Coronary artery (tissue), 2 donors: ENCODE measurements around the gene BASP1.

ENCODE experiments used
- DNase-seq: peaks from one replicate; pipeline ENCODE4 v3.0.0-alpha.2; 2017; ENCODE audit warnings: low spot score
- H3K27ac ChIP-seq, 2 donors: fragments of 200-600 bp; sonication (generic); one replicate each; pipeline ENCODE4 v1.5.1; 2016 to 2019
- H3K4me3 ChIP-seq: fragments of 200-600 bp; sonication (generic); 2 replicates; pipeline ENCODE4 v1.5.1; 2016; ENCODE audit warnings: mild to moderate bottlenecking, moderate library complexity
- TF ChIP-seq, protein P1 (sequence below): fragments of 200-600 bp; sonication (generic); IDR thresholded peaks from one replicate; pipeline ENCODE4 v1.5.1; 2019; ENCODE audit warnings: antibody characterized with exemption

Gene BASP1

DNA sequence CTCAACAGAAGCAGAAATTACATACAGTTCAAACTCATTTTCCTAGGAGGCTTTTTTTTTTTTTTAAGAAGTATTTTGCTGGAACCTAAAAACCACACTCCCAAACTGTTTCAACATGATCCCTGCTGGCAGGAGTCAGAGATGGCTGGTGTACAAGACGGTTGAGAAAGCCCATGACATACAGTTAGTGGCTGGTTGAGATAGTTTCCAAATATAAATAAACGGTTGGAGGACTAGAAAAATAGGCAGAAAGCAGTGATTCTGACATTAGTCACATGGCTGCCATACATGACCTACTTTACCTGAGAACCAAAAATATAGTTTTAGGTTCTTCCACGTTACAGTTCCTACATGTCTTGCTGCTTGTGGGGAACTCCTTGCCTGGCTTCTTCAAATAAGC lies 31.7 kb upstream of the BASP1 start:
- TF ChIP-seq, protein P1, sequence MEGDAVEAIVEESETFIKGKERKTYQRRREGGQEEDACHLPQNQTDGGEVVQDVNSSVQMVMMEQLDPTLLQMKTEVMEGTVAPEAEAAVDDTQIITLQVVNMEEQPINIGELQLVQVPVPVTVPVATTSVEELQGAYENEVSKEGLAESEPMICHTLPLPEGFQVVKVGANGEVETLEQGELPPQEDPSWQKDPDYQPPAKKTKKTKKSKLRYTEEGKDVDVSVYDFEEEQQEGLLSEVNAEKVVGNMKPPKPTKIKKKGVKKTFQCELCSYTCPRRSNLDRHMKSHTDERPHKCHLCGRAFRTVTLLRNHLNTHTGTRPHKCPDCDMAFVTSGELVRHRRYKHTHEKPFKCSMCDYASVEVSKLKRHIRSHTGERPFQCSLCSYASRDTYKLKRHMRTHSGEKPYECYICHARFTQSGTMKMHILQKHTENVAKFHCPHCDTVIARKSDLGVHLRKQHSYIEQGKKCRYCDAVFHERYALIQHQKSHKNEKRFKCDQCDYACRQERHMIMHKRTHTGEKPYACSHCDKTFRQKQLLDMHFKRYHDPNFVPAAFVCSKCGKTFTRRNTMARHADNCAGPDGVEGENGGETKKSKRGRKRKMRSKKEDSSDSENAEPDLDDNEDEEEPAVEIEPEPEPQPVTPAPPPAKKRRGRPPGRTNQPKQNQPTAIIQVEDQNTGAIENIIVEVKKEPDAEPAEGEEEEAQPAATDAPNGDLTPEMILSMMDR, result no peak
- no peak overlapping the region for H3K4me3 ChIP-seq
- no peak for DNase-seq
- peak overlapping the region; percentile 15 to 50 for H3K27ac ChIP-seq

DNA sequence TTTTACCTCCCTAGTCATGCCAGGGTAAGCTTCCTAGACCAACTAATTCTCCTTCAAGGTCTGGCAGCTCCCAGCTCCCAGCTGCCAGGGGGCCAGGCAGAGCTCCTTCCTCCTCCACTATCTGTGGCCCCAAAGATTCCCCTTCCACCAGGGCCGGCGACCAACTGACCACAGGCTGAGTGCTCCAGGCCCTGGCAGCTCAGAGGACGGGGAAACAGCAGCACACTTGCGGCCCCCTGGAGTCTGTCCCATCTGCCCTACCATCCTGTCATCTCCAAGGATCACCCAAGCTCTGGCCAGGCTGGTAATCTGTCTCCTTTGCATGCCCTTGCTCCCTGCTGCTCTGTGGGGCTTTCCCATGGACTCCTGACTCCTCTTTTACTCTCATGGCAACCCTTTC lies 31.2 kb upstream of the BASP1 start:
- H3K4me3 ChIP-seq, result no peak overlapping the region
- H3K27ac ChIP-seq, result peak overlapping the region; percentile 15 to 50
- TF ChIP-seq, protein P1, result no peak
- DNase-seq, result no peak

DNA sequence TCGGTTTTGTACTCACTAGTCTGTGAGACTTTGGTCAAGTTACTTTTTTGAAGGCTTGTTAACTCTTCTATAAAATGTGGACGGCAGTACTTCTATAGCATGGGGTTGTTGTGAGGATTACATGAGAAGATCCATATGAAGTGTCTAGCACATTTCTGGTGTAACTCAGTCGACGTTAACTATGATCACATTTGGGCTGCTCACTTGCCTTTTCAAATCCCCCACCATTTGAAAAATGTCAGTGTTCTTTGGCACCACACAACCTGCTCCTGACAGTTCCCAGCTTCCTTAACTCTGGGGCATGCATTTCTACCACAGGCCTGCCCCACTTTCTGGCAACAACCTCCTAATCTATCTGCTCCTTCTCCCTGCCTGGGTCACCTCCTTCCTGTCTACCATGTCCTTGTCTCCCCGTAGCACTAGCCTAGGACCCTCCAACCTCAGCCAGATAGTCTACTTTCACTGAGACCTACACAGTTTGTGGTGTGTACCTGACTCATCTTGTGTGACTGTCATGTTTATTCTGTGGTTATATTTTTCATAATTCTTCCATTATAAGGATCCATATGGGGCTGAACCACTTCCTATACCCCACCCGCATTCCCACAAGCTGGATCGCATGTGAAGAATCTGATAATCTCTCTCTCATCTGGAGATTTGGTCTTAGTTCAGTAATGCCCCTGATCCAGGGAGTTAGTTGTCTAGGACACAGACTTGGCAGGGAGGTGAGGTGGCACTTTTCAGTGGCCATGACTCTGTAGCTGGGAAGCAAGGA lies 30.2 kb upstream of the BASP1 start:
- TF ChIP-seq, protein P1, result no peak
- no peak for DNase-seq
- no peak overlapping the region for H3K4me3 ChIP-seq
- no peak overlapping the region for H3K27ac ChIP-seq

DNA sequence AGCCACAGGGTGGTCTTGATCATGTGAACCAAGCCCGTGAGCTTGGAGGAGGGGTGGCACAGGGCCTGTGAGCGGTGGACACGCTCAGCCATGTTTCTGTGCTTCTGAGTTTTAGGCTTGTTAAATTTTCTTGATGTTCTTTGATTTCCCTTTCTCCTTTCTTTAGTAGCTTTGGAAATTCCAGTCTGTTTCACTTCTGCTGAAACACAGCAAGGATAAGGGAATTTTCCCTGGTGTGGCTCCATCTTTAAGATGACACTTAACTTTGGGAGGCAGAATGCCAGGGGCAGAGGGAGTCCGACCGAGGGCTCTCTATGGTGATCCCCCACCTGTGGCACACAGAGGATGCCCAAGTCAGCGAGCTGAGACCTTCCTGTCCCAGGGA lies 29.7 kb upstream of the BASP1 start:
- Histone ChIP-seq H3K27ac (no peak overlapping the region), H3K4me3 (no peak overlapping the region)
- TF ChIP-seq, protein P1, result no peak
- DNase-seq, result no peak

DNA sequence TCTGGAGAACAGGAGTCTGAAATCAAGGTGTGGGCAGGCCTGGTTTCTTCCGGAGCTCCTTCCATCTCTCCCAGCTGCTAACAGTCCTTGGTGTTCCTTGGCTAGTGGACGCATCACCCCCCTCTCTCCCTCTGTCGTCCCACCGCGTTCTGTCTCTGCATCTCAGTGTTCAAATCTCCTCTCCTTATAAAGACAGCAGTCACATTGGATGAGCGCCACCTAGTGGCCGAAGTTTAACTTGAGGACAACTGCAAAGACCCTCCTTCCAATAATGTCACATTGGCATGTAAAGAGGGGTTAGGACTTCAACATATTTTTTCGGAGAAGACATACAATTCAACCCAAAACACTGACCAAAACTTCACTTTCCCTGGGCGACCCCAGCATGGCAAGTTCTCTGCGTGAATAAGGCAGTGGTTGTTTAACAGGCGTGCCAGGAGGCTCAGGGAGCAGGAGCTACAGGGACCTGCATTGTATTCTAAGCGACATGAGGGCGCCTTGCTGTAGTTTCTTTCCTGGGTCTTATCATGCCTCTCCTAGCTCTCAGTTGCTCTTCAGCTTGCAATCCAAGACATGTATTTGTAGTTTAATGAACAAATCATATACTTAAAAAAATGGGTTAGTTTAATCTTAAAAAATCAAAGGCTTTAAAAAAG lies 27.9 kb upstream of the BASP1 start:
- peak; percentile 77 for DNase-seq
- Histone ChIP-seq H3K27ac (no peak overlapping the region), H3K4me3 (no peak overlapping the region)
- TF ChIP-seq, protein P1, result peak; percentile 77

DNA sequence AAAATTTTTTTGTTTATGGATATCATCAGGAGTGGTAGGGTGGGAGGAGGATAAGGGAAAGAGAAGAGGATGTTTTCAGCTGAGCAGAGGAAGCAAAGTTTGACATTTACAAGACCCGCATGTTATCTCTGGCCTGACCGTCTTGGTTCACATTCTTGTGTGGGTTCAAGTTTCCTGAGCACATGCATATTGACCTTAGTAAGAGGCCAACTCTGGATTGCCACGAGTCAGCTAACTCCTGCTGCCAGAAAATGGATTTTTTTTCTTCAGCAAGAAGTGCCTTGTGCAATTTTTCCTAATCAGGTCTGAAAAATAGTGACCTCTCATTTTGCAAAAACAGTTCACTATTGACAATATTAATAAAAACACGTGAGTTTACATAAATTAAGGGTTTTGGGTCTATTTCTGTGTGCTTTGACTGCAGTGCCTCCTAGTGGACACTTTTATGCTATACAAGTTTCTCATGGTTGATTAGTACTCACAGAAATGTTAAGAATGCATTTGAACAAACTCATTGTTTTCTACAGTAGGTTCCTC lies 27.1 kb upstream of the BASP1 start:
- no peak overlapping the region for H3K27ac ChIP-seq
- H3K4me3 ChIP-seq, result no peak overlapping the region
- no peak for DNase-seq

More for the DNA sequence above, 27.1 kb upstream of the BASP1 start:
- TF ChIP-seq, protein P1, result peak; percentile 67
